Right atrium auricular region (tissue), 2 donors: ENCODE data around the gene CDH9. TPM values are rescaled to one million over a fixed set of nuclear protein-coding genes. Genes with fewer than 3 reads are reported as not detected.

Experiments
- DNase-seq: peaks from one replicate; pipeline ENCODE4 v3.0.0-alpha.2; 2019; ENCODE audit warnings: low spot score
- H3K27ac ChIP-seq, 2 donors: fragments of 200-600 bp; sonication (generic); 1 replicate in 1 of 2; 2 replicates in 1 of 2; pipeline ENCODE4 v1.5.1; 2016 to 2019
- H3K27me3 ChIP-seq, 2 donors: fragments of 200-600 bp; sonication (generic); one replicate each; pipeline versions ENCODE4 v1.5.1 to v1.6.0; 2017 to 2019
- H3K36me3 ChIP-seq: fragments of 200-600 bp; sonication (generic); one replicate; pipeline ENCODE4 v1.5.1; 2016
- H3K4me1 ChIP-seq, 2 donors: fragments of 200-600 bp; sonication (generic); one replicate each; pipeline versions ENCODE4 v1.5.1 to v1.6.0; 2017 to 2019
- H3K4me3 ChIP-seq, 2 donors: fragments of 200-600 bp; sonication (generic); 1 replicate in 1 of 2; 2 replicates in 1 of 2; pipeline ENCODE4 v1.5.1; 2017 to 2019; ENCODE audit warnings: mild to moderate bottlenecking in 1 of 2, moderate library complexity in 1 of 2
- H3K9me3 ChIP-seq, 2 donors: fragments of 200-600 bp; sonication (generic); one replicate each; pipeline ENCODE4 v1.5.1; 2019
- CTCF ChIP-seq, 2 donors: fragments of 200-600 bp; sonication (generic); IDR thresholded peaks; one replicate each; pipeline ENCODE4 v1.5.1; 2019; ENCODE audit warnings: antibody characterized with exemption in 2 of 2
- total RNA-seq, 2 donors: library from RNA; depleted of rRNA; stranded (reverse); fragments of >200 nt; gene quantifications; one replicate each; pipeline ENCODE4 v1.1.0, GENCODE V29; 2016

CDH9 gene
- total RNA-seq, 2 donors from 2014 or later = not detected

GRCh38 chr5:27008604-27009539, 29.5 kb downstream of the CDH9 start:
- no peaks in the 10 kb centered on the region for H3K4me1 ChIP-seq
- no peak overlapping the region for H3K27ac ChIP-seq
- no peak overlapping the region for H3K4me3 ChIP-seq
- TF ChIP-seq CTCF (IDR thresholded peaks at IDR 0.05) = no peak
- DNase-seq = no peak
- H3K9me3 ChIP-seq = no peaks in the 10 kb centered on the region
- H3K27me3 ChIP-seq = no peaks in the 10 kb centered on the region
- H3K36me3 ChIP-seq = no peaks in the 10 kb centered on the region

- H3K27ac ChIP-seq = no peak overlapping the region
These were observed 31.3 kb downstream of the CDH9 start for GRCh38 chr5:27007121-27007520.

DNA sequence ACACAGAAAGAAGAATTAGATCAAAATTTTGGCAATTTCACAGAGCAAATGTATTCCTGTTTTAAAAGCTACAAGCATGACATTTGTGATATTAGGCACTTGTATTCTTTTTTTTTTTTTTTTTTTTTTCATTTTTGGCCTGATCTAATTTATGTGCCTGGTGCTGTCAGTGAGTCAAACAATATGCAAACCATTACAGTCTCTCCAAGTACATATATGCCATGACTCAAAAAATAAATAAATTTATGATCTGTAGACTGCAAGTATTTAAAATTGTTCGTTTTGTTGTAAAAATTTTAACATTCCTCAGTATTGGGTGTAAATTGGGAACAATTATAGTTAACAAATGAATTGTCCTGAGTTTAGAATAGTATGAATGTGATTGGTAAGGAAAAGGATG, 51.4 kb downstream of the CDH9 start:
- Histone ChIP-seq H3K4me3 (no peak overlapping the region), H3K4me1 (no peaks in the 10 kb centered on the region), H3K9me3 (no peaks in the 10 kb centered on the region), H3K27me3 (no peaks in the 10 kb centered on the region), H3K36me3 (no peaks in the 10 kb centered on the region), H3K27ac (no peak overlapping the region)
- no peak for DNase-seq
- no peak for TF ChIP-seq CTCF (IDR thresholded peaks at IDR 0.05)

More at GRCh38 chr5:27007121-27007520, 31.3 kb downstream of the CDH9 start:
- Histone ChIP-seq H3K4me3 (no peak overlapping the region), H3K36me3 (no peaks in the 10 kb centered on the region), H3K27me3 (no peaks in the 10 kb centered on the region), H3K4me1 (no peaks in the 10 kb centered on the region), H3K9me3 (no peaks in the 10 kb centered on the region)
- DNase-seq = no peak
- TF ChIP-seq CTCF (IDR thresholded peaks at IDR 0.05) = no peak

DNA sequence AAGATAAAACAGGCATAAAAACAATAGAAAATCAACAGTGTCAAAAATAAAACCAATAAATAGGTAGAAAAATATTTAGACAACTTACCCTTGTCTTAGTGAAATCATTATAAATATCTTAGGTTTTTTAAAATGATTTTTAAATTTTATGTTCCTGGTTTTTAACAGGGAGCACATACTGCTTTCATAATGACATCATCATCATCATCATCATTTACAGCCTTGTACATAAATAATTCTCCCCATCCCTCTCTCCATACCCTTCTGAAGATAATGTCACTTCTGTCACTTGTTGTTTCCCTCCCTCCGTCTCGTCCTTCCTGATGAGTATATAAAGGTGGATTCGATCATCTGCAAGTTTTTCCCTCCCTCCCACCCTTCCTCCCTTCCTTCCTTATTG, 56.6 kb downstream of the CDH9 start:
- Histone ChIP-seq H3K4me3 (no peak overlapping the region), H3K9me3 (no peaks in the 10 kb centered on the region), H3K36me3 (no peaks in the 10 kb centered on the region), H3K4me1 (no peaks in the 10 kb centered on the region), H3K27me3 (no peaks in the 10 kb centered on the region), H3K27ac (no peak overlapping the region)
- no peak for TF ChIP-seq CTCF (IDR thresholded peaks at IDR 0.05)
- DNase-seq = no peak

GRCh38 chr5:26959290-26959689, 79.1 kb downstream of the CDH9 start:
- Histone ChIP-seq H3K9me3 (no peaks in the 10 kb centered on the region), H3K27me3 (no peaks in the 10 kb centered on the region), H3K36me3 (no peaks in the 10 kb centered on the region), H3K4me1 (no peaks in the 10 kb centered on the region), H3K27ac (no peak overlapping the region), H3K4me3 (no peak overlapping the region)
- no peak for DNase-seq
- TF ChIP-seq CTCF (IDR thresholded peaks at IDR 0.05) = no peak
